Smooth muscle cell (in vitro differentiated cells): Measurements from ENCODE around the gene BHLHA15. TPM values are rescaled to one million over a fixed set of nuclear protein-coding genes. Genes with fewer than 3 reads are reported as not detected.

Experiments used
- DNase-seq: peaks from one replicate; lab custom pipeline; 2025; ENCODE audit not compliant: unreplicated experiment; lab: John Stamatoyannopoulos, UW
- H2AFZ ChIP-seq: fragments of 200-600 bp; sonication (generic); 2 replicates; pipeline ENCODE4 v1.6.0; 2016; ENCODE audit warnings: antibody characterized with exemption, low read depth, mild to moderate bottlenecking
- H3F3A ChIP-seq: fragments of 200-600 bp; sonication (generic); 2 replicates; pipeline ENCODE4 v1.6.0; 2017; ENCODE audit warnings: antibody characterized with exemption, low read depth
- H3K27ac ChIP-seq: fragments of 200-600 bp; sonication (generic); 2 replicates; pipeline ENCODE4 v1.5.1; 2016; ENCODE audit warnings: low read depth, mild to moderate bottlenecking
- H3K27me3 ChIP-seq: fragments of 200-600 bp; sonication (generic); 2 replicates; pipeline ENCODE4 v1.6.1; 2016; ENCODE audit warnings: low read depth, mild to moderate bottlenecking
- H3K36me3 ChIP-seq: fragments of 200-600 bp; sonication (generic); 2 replicates; pipeline ENCODE4 v1.5.1; 2016; ENCODE audit warnings: low read depth
- H3K4me1 ChIP-seq: fragments of 200-600 bp; sonication (generic); 2 replicates; pipeline ENCODE4 v1.5.1; 2016; ENCODE audit warnings: low read depth
- H3K4me2 ChIP-seq: fragments of 200-600 bp; sonication (generic); 2 replicates; pipeline ENCODE4 v1.6.0; 2016; ENCODE audit warnings: mild to moderate bottlenecking
- H3K4me3 ChIP-seq: fragments of 200-600 bp; sonication (generic); 2 replicates; pipeline ENCODE4 v1.5.1; 2016; ENCODE audit warnings: mild to moderate bottlenecking
- H3K79me2 ChIP-seq: fragments of 200-600 bp; sonication (generic); 2 replicates; pipeline ENCODE4 v1.6.0; 2016; ENCODE audit warnings: low read depth, mild to moderate bottlenecking
- H3K9ac ChIP-seq: fragments of 200-600 bp; sonication (generic); 2 replicates; pipeline ENCODE4 v1.6.0; 2016; ENCODE audit warnings: low read depth
- H3K9me3 ChIP-seq: fragments of 200-600 bp; sonication (generic); replicated peaks from 2 replicates; pipeline ENCODE4 v1.5.1; 2016; ENCODE audit warnings: low read depth
- H4K20me1 ChIP-seq: fragments of 200-600 bp; sonication (generic); 2 replicates; pipeline ENCODE4 v1.6.0; 2016; ENCODE audit warnings: low read depth
- WGBS: methylation state at CpG from one replicate; pipeline ENCODE4 v1.1.7; 2016; ENCODE audit warnings: low lambda C conversion rate; 5-methylcytosine and 5-hydroxymethylcytosine counted together
- polyA plus RNA-seq: library from polyadenylated mRNA; unstranded; fragments of >200 nt; fragmentation: Nextera tagmentation; extraction: Ambion mirVana; gene quantifications from 2 replicates; pipeline ENCODE4 v1.2.1, GENCODE V29; 2016
- total RNA-seq: library from RNA; depleted of rRNA; stranded (reverse); fragments of >200 nt; gene quantifications from 2 replicates; pipeline ENCODE4 v1.2.3, GENCODE V29; 2014
- TF ChIP-seq, protein P1 (sequence below): fragments of 200-600 bp; sonication (generic); IDR thresholded peaks from 2 replicates; pipeline ENCODE4 v1.5.1; 2017; ENCODE audit warnings: borderline replicate concordance, mild to moderate bottlenecking, antibody characterized with exemption; ENCODE audit not compliant: insufficient read depth, poor library complexity, severe bottlenecking

The BHLHA15 gene
- total and polyA plus RNA-seq, 2 experiments from 2014 or later = 0.27 to 1.3 TPM

DNA sequence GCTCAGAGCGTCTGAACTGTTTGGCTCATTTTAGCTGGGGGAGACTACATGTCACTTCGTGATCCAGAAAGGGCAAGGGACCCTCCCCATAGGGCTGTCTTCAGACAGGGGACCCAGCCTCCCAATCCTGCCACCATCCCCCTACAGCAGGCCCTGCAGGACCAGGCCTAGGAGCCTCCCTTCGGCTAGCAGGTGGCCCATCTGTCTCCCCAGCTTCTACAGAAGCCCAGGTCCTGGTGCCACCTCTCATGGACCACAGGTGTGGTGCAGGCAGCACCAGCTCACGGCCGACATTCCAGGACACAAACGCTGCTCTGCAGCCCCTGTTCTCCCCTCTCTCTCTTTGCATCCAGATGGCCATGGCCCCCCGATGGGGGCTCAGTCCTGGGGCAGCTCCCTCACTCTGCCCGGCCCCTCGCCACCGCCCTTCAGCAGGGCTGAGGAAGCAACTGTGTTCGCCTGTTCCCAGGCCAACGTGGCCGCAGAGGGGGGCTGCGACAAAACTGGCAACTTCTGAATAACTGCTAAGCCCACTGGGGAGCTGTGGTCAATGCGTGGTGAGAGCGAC, 30.5 kb downstream of the BHLHA15 start:
- H3K4me3 ChIP-seq = no peak overlapping the region
- no peaks in the 10 kb centered on the region for H3K4me1 ChIP-seq
- H3K9me3 ChIP-seq = no peaks in the 10 kb centered on the region
- no peak overlapping the region for H2AFZ ChIP-seq
- 91% methylated on average over 16 of the region's 16 CpGs for WGBS
- H3K79me2 ChIP-seq = no peaks in the 10 kb centered on the region
- no peaks in the 10 kb centered on the region for H3F3A ChIP-seq
- H3K27me3 ChIP-seq = no peaks in the 10 kb centered on the region
- H3K9ac ChIP-seq = no peak overlapping the region
- TF ChIP-seq, protein P1, sequence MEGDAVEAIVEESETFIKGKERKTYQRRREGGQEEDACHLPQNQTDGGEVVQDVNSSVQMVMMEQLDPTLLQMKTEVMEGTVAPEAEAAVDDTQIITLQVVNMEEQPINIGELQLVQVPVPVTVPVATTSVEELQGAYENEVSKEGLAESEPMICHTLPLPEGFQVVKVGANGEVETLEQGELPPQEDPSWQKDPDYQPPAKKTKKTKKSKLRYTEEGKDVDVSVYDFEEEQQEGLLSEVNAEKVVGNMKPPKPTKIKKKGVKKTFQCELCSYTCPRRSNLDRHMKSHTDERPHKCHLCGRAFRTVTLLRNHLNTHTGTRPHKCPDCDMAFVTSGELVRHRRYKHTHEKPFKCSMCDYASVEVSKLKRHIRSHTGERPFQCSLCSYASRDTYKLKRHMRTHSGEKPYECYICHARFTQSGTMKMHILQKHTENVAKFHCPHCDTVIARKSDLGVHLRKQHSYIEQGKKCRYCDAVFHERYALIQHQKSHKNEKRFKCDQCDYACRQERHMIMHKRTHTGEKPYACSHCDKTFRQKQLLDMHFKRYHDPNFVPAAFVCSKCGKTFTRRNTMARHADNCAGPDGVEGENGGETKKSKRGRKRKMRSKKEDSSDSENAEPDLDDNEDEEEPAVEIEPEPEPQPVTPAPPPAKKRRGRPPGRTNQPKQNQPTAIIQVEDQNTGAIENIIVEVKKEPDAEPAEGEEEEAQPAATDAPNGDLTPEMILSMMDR = no peak
- no peak overlapping the region for H3K4me2 ChIP-seq
- H3K27ac ChIP-seq = no peak overlapping the region
- H4K20me1 ChIP-seq = no peaks in the 10 kb centered on the region
- no peaks in the 10 kb centered on the region for H3K36me3 ChIP-seq
- no peak for DNase-seq

DNA sequence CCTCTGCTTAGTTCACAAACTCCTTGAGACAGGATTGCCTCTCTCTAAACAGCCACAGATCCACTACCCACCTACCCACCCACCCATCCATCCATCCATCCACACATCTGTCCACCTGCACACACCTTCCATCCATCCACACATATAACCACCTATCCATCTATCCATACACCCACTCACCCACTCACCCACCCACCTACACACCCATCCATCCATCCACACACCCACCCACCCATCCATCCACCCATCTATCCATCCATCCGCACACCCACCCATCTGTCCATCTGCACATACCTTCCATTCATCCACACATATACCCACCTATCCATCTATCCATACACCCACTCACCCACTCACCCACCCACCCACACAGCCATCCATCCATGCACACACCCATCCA, 31.1 kb downstream of the BHLHA15 start:
- TF ChIP-seq, protein P1 = no peak
- Histone ChIP-seq H3F3A (no peaks in the 10 kb centered on the region), H3K27me3 (no peaks in the 10 kb centered on the region), H4K20me1 (no peaks in the 10 kb centered on the region), H3K36me3 (no peaks in the 10 kb centered on the region), H3K4me1 (no peaks in the 10 kb centered on the region), H3K9me3 (no peaks in the 10 kb centered on the region), H3K79me2 (no peaks in the 10 kb centered on the region), H3K9ac (no peak overlapping the region), H3K4me2 (no peak overlapping the region), H3K4me3 (no peak overlapping the region), H3K27ac (no peak overlapping the region), H2AFZ (no peak overlapping the region)
- DNase-seq = no peak
- no CpG with 5 or more reads among the region's 1 CpG for WGBS

- DNase-seq = no peak
- H3K36me3 ChIP-seq = no peaks in the 10 kb centered on the region
- no peak overlapping the region for H3K27ac ChIP-seq
- no peaks in the 10 kb centered on the region for H3K27me3 ChIP-seq
- H3K9ac ChIP-seq = no peak overlapping the region
- H3K9me3 ChIP-seq = no peaks in the 10 kb centered on the region
- 86% methylated on average over 2 of the region's 4 CpGs for WGBS
- TF ChIP-seq, protein P1 = no peak
- no peak overlapping the region for H3K4me2 ChIP-seq
- H2AFZ ChIP-seq = no peak overlapping the region
- no peaks in the 10 kb centered on the region for H3F3A ChIP-seq
- H3K4me3 ChIP-seq = no peak overlapping the region
- H3K79me2 ChIP-seq = no peaks in the 10 kb centered on the region
- H3K4me1 ChIP-seq = no peaks in the 10 kb centered on the region
- no peaks in the 10 kb centered on the region for H4K20me1 ChIP-seq
These were observed 31.7 kb downstream of the BHLHA15 start for GRCh38 chr7:98242934-98243333.

- Histone ChIP-seq H3K27me3 (no peaks in the 10 kb centered on the region), H3K4me1 (no peaks in the 10 kb centered on the region), H3K4me3 (no peak overlapping the region), H3K79me2 (no peaks in the 10 kb centered on the region), H3K4me2 (no peak overlapping the region), H3K36me3 (no peaks in the 10 kb centered on the region), H2AFZ (no peak overlapping the region), H3K9me3 (no peaks in the 10 kb centered on the region), H3K27ac (no peak overlapping the region), H3K9ac (no peak overlapping the region), H4K20me1 (no peaks in the 10 kb centered on the region), H3F3A (no peaks in the 10 kb centered on the region)
- 98% methylated on average over 13 of the region's 14 CpGs for WGBS
- TF ChIP-seq, protein P1 = no peak
- no peak for DNase-seq
These were observed 33.6 kb downstream of the BHLHA15 start for GRCh38 chr7:98244871-98245270.
